ENCODE results near the gene CPB1.

DNA sequence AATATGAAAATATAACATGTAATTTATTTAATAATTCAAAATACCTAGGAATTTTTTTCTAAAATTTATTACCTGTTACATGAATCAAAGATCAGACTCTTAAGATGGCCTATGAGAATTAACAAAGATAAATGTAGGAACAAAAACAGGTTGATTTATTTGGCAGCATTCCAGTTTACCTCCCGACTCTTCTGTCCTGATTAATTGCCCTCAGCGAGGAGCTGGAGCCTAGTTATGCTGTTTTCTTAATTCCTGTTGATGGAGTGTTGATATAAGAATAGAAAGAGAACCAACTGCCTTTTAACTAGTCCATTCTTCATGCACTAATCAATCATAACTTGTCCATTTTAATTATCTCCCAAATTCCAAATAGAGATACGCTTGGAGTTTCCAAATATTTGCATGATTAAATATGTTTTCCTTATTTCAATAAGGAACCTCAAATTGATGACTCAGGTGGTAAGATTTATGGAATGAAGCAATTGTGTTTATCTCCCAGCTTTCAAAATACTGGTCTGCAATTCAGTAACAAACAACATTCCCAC is 10.6 kb upstream of the CPB1 start:
- TF ChIP-seq POLR2A (IDR thresholded peaks at IDR 0.05) (no peak), EP300 (IDR thresholded peaks at IDR 0.05) (no peak)

Measured in ovary (tissue), 1 donor.